NCI-H460 (cell line): Measurements from ENCODE around the gene CNN3. TPM values are rescaled to one million over a fixed set of nuclear protein-coding genes. Genes with fewer than 3 reads are reported as not detected.

Experiments used
- DNase-seq: peaks from one replicate; pipeline ENCODE4 v3.0.0-alpha.2; 2016; ENCODE audit warnings: low read depth; ENCODE audit errors: extremely low read depth
- total RNA-seq: library from RNA; depleted of rRNA; stranded (reverse); fragments of >200 nt; shearing (Covaris generic); gene quantifications from 2 replicates; pipeline ENCODE4 v1.2.3, GENCODE V29; 2014

Gene CNN3
- total RNA-seq, 1 experiment from 2014 or later: 26.0 TPM

GRCh38 chr1:94925561-94926125, 1.3 kb downstream of the CNN3 start:
- peak; percentile 26 for DNase-seq

DNA sequence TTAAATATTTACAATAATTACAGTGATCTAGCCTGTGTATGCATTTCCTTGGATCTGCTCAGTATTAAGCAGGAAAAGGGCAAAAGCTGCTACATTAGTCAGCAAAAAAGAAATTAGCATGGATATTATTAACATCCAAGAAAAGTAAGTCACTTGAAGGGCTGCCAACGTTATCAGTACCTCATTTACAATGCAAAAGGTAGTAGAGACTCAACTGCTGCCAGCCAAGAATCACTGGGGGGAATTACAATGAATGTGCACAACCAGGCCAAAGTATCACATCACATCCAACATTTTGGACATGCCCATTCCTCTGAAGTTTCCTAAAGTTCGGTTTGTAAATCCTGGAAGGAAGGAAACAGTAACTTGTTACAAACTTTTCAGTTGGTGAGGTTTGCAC, 1.9 kb downstream of the CNN3 start:
- no peak for DNase-seq

DNA sequence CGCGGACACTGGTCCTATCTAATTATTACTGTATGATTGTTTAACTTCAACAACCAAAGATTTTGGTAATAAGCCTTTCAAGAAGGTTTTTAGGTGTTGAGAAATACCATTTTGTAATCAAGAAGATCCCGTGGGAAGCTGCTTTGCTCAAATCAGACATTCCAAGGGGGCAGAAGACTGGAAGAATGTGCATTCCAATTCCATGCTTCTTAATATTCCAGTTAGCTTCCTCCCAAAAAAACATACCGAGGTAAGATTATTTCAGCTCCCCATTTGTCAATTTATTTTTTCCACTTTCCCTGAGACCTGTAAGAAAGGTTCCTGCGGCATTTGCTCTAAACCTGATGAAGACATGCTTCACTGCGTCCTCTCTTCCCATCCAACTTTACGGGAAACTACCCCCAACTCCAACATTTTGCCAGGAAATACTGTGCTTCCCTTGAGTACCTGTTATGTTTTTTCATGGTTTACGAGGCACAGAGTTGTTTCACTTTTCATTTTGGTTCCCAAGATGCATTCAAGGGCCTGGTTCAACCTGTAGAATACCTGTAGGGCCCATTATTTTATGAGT, 4.1 kb downstream of the CNN3 start:
- DNase-seq: no peak

DNA sequence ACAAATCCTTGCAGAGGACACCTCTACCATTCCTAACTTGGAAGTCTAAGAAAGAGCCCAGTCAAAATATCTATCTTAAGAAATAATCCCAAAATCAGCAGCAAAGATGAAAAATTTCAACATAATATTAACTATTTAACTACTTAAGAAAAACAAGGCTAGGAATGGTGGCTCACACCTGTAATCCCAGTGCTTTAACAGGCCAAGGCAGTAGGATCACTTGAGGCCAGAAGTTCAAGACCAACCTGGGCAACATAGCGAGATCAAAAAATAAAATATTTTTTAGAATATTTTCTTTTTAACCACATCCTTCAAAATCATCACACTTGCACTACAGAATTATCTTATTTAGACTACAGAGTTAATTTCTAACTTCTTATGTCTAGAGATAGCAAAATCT, 4.9 kb downstream of the CNN3 start:
- no peak for DNase-seq

GRCh38 chr1:94920061-94920460, 6.8 kb downstream of the CNN3 start:
- no peak for DNase-seq

GRCh38 chr1:94919241-94920030, 7.5 kb downstream of the CNN3 start:
- no peak for DNase-seq

GRCh38 chr1:94917251-94917650, 9.7 kb downstream of the CNN3 start:
- DNase-seq: no peak

DNA sequence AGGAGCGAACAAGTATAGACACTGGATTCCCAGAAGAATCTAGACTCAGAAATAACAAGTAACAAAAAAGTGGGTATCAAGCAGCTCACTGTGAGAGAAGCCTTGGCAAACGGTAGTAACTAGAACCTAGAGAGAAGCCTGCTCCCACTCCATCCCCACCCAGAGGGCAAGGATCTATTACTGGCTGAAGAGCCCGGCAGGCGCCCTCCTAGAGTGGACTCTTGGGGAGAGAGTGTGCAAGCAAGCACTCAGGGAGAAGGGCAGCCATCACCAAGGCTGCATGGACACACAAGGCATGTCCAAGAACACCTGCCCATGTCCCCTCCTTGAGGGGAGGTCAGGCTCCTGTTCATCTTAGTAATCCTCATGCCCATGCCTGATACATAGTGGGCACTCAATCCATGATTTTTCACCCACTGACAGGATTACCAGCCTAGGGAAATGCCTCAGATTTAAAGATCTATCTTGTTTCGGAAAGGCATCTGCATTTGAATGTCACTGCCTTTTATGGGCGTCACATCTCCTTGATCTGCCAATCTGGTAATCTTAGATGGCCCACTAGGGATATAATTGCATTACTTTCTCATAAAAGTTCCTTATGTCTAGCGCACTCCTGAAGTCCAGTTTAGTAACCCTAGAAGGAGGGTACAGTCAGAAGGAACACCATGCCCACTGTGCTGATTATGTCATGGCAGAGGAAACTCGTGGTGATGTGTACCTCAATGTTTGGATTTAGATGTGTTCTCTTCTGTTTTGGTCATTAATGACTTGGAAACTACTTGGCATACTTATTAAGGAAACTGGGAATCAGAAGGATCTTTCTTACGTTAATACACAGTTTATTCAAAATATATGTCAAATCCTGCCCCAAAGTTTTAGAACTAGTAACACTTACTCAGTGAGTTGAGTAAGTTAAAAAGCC, 14.4 kb downstream of the CNN3 start:
- DNase-seq: no peak

GRCh38 chr1:94909486-94909885, 17.4 kb downstream of the CNN3 start:
- DNase-seq: no peak

GRCh38 chr1:94908965-94909364, 17.9 kb downstream of the CNN3 start:
- no peak for DNase-seq

- DNase-seq: no peak
These were observed 18.7 kb downstream of the CNN3 start for GRCh38 chr1:94908190-94908589.

DNA sequence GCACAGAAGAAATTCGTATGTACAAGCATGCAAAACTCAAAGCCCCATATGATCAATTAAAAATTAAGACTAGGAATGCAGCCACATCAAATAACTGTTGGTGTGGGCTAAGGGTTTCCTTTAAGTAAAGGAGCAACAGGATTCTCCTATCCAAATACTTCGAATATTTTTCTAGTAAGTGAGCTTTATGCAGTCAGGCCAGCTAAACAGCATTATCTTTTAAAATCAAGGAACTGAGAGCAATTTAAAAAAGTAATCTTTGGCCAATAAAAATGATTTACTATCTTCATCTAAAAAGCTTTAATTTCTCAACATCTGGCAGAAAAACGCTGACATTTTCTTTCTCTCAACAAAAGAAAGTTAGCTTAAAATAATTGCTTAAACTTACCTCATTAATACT, 19.8 kb downstream of the CNN3 start:
- DNase-seq: no peak

- no peak for DNase-seq
These were observed 20.5 kb downstream of the CNN3 start for GRCh38 chr1:94906382-94906781.

GRCh38 chr1:94905207-94905606, 21.7 kb downstream of the CNN3 start:
- DNase-seq: no peak

GRCh38 chr1:94903280-94904009, 23.5 kb downstream of the CNN3 start:
- DNase-seq: no peak

- no peak for DNase-seq
These were observed 25.1 kb downstream of the CNN3 start for GRCh38 chr1:94901841-94902240.

DNA sequence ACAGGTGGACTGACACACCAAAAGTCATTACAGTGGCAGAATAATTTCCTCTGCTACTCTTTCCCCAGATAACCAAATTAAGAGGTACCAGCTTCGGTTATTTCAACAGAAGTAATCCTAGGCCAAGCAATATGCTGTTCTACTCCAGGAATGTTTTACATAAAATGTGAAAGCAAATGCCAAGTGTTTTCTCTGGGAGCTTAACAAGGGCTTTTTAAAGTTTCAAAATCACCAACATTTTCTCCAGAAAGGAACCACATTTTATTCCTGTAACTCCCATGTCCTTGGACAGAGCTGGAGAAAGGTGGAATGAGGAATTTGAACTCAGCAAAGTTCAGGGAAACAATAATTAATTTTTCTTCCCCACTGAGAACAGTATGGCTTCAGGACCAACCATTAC, 27.2 kb downstream of the CNN3 start:
- no peak for DNase-seq

DNA sequence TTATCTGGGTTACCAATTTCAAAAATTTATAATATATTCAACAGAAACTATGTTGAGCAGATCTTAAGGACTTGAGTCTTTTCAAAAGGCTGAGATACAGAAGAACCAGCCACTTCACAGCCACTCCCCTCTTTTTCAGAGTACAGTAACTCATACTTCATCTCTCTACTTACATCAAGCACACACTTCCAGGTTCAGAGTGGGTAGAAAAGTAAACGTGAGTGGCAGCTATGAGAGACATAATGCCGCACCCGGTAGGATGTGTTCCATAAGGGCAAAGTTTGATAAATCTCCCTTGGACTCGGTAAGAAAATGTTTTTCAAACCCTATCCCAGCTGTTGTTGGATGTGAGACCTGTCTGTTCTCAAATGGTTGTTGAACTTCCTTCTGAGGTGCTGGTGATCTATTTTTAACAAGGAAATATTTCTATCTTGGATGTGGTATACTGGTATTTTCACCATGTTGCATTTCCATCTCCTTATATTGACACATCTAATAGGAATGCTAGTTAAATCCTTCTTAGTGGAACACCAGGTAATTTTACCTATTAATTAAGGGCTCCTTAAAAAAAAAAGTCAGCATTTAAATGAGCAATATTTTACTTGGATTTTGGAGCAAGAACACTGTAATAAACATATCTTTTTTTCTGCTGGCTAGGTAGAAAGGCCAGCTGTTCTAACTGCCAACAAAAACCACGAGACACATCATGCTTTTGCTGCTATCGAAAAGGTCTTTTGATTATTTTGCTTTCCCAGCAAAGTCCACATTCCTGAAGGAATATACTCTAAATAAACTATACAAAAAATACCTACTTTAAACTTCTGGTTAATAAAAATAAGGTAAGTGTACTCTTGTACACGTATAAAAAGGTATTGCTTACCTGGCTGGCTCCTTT, 28.2 kb downstream of the CNN3 start:
- DNase-seq: no peak

- no peak for DNase-seq
These were observed 31.4 kb downstream of the CNN3 start for GRCh38 chr1:94895518-94895917.
